PC-3 (cell line): ENCODE results near the gene UBASH3B. TPM values are rescaled to one million over a fixed set of nuclear protein-coding genes. Genes with fewer than 3 reads are reported as not detected.

Source experiments
- ATAC-seq: fragments of 200-7000 bp; cut with Tn5 transposase; 2 replicates; pipeline ENCODE4 v1.9.1; 2020; ENCODE audit warnings: mild to moderate bottlenecking, moderate library complexity
- BruUV-seq: library from RNA; stranded (reverse); fragments of 400-500 nt; replicated peaks from 2 replicates; lab custom pipeline; 2021; lab: Mats Ljungman, UMichigan
- CTCF ChIA-PET: fragments of 300-600 bp; sonication (Branson Sonifier 250); formaldehyde crosslinking; loops from one replicate; lab custom pipeline; 2022; ENCODE audit warnings: antibody characterized with exemption; lab: Charles Lee
- POLR2A ChIA-PET: fragments of 300-600 bp; sonication (Branson Sonifier 250); formaldehyde crosslinking; loops from one replicate; lab custom pipeline; 2022; ENCODE audit warnings: antibody characterized with exemption; ENCODE audit not compliant: unreplicated experiment; lab: Charles Lee
- DNase-seq: peaks from one replicate; pipeline ENCODE4 v3.0.0-alpha.2; 2015
- H2AFZ ChIP-seq: fragments of 300-600 bp; sonication (generic); 2 replicates; pipeline ENCODE4 v1.6.0; 2016; ENCODE audit warnings: antibody characterized with exemption, low read length
- H3F3A ChIP-seq: fragments of 300-600 bp; sonication (generic); one replicate; pipeline ENCODE4 v1.6.0; 2017; ENCODE audit warnings: antibody characterized with exemption, low read length, control low read depth, mild to moderate bottlenecking; ENCODE audit not compliant: unreplicated experiment
- H3K27ac ChIP-seq: fragments of 300-600 bp; sonication (generic); 2 replicates; pipeline ENCODE4 v1.5.1; 2016; ENCODE audit warnings: mild to moderate bottlenecking, low read length
- H3K27me3 ChIP-seq: fragments of 300-600 bp; sonication (generic); 2 replicates; pipeline ENCODE4 v1.6.1; 2016; ENCODE audit warnings: low read length, mixed read lengths
- H3K36me3 ChIP-seq: fragments of 300-600 bp; sonication (generic); 2 replicates; pipeline ENCODE4 v1.6.1; 2016; ENCODE audit warnings: low read depth, mixed run types, low read length, mixed read lengths
- H3K4me1 ChIP-seq: fragments of 300-600 bp; sonication (generic); 2 replicates; pipeline ENCODE4 v1.5.1; 2016; ENCODE audit warnings: low read length; ENCODE audit not compliant: insufficient read depth
- H3K4me2 ChIP-seq: fragments of 300-600 bp; sonication (generic); 2 replicates; pipeline ENCODE4 v1.6.0; 2016; ENCODE audit warnings: low read length
- H3K4me3 ChIP-seq: fragments of 300-600 bp; sonication (generic); 2 replicates; pipeline ENCODE4 v1.5.1; 2016; ENCODE audit warnings: mild to moderate bottlenecking, low read length, mixed read lengths
- H3K79me2 ChIP-seq: fragments of 300-600 bp; sonication (generic); 2 replicates; pipeline ENCODE4 v1.6.1; 2017; ENCODE audit warnings: low read length, mixed read lengths
- H3K9ac ChIP-seq: fragments of 300-600 bp; sonication (generic); 2 replicates; pipeline ENCODE4 v1.6.0; 2016; ENCODE audit warnings: mild to moderate bottlenecking, low read length
- H3K9me2 ChIP-seq: fragments of 300-600 bp; sonication (generic); replicated peaks from 2 replicates; pipeline ENCODE4 v1.6.1; 2016; ENCODE audit warnings: mixed run types, low read length, mixed read lengths
- H3K9me3 ChIP-seq: fragments of 300-600 bp; sonication (generic); 2 replicates; pipeline ENCODE4 v1.6.1; 2016; ENCODE audit warnings: low read length, mixed read lengths
- H4K20me1 ChIP-seq: fragments of 300-600 bp; sonication (generic); 2 replicates; pipeline ENCODE4 v1.6.1; 2016; ENCODE audit warnings: low read length, mixed read lengths
- CTCF ChIP-seq: fragments of 300-600 bp; sonication (generic); conservative IDR thresholded peaks from 2 replicates; pipeline ENCODE4 v1.5.1; 2017; ENCODE audit warnings: antibody characterized with exemption, low read depth, mild to moderate bottlenecking, low read length
- EZH2 ChIP-seq: fragments of 300-600 bp; sonication (generic); IDR thresholded peaks from one replicate; pipeline ENCODE4 v1.6.1; 2017; ENCODE audit warnings: antibody characterized with exemption, mild to moderate bottlenecking, low read length; ENCODE audit not compliant: unreplicated experiment
- EZH2phosphoT487 ChIP-seq: fragments of 300-600 bp; sonication (generic); IDR thresholded peaks from 2 replicates; pipeline ENCODE4 v1.6.1; 2018; ENCODE audit warnings: mild to moderate bottlenecking, antibody characterized with exemption, low read length, borderline replicate concordance
- intact Hi-C: fragments of 100-400 bp; cut with micrococcal nuclease; formaldehyde crosslinking; loops from 2 replicates; pipeline ENCODE4 v1.9.0; 2023
- total RNA-seq: library from RNA; depleted of rRNA; stranded (reverse); fragments of >200 nt; gene quantifications from 2 replicates; pipeline ENCODE4 v1.2.3, GENCODE V29; 2014

The UBASH3B gene
- total RNA-seq, 1 experiment from 2014 or later = 178 TPM

DNA sequence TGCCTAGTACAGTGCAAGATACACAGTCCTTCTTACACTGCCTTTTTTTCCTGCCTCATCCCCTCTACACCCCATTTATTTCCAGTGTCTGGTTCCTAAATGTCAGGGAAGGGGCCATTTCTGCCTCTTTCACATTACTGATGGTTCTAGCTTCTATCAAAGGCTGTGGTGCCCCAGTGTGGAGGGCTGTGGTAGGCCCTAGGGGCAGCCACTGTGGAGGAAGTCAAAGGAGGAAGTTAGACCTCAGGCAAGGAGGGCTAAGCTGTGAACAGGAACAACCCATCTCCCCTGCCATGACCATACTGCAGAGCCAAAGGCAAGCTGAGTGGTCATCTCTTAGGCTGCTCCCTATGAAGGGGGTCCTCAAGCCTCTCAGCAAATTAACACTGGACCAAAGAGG, 100.9 kb downstream of the UBASH3B start:
- H3F3A ChIP-seq = no peaks in the 10 kb centered on the region
- no peaks in the 10 kb centered on the region for H3K9me2 ChIP-seq
- ATAC-seq (no peak), DNase-seq (no peak)
- H3K27me3 ChIP-seq = no peaks in the 10 kb centered on the region
- no peaks in the 10 kb centered on the region for H3K79me2 ChIP-seq
- 0 out of 2 replicates have a peak, but pooled peaks have one; percentile 22 for TF ChIP-seq CTCF
- no peak for TF ChIP-seq EZH2phosphoT487
- no peak for TF ChIP-seq EZH2
- H2AFZ ChIP-seq = no peak overlapping the region
- H3K4me2 ChIP-seq = no peak overlapping the region
- CTCF ChIA-PET = interaction anchor here (1.6 kb wide), 1 partner anchor 100 kb away, joined by 6 read pairs; the partner anchor contains the start of gene UBASH3B
- H3K4me1 ChIP-seq = no peaks in the 10 kb centered on the region
- POLR2A ChIA-PET = no interaction called here
- no TSS peak for BruUV-seq
- no peaks in the 10 kb centered on the region for H4K20me1 ChIP-seq
- no peaks in the 10 kb centered on the region for H3K9me3 ChIP-seq
- no peak overlapping the region for H3K9ac ChIP-seq
- H3K36me3 ChIP-seq = no peaks in the 10 kb centered on the region
- no peak overlapping the region for H3K4me3 ChIP-seq
- no peak overlapping the region for H3K27ac ChIP-seq
- intact Hi-C loops = no loop called here

DNA sequence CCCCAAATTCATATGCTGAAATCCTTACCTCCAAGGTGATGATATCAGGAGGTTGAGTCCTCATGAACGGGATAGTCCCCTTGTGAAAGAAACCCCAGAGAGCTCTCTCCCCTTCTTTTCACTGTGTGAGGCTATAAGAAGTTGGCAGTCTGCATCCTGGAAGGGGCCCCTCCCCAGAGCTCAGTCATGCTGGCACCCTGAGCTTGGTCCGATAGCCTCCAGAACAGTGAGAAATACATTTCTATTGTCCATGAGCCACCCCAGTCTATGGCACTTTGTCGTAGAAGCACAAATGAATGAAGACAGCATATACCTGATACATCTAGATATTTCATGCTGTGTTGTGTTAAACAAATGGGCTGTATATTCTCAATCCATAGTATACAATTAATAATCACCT, 101.7 kb downstream of the UBASH3B start:
- Histone ChIP-seq H3K9me3 (no peaks in the 10 kb centered on the region), H3K9ac (no peak overlapping the region), H3F3A (no peaks in the 10 kb centered on the region), H3K36me3 (no peaks in the 10 kb centered on the region), H3K4me3 (no peak overlapping the region), H2AFZ (no peak overlapping the region), H3K27ac (no peak overlapping the region), H3K4me2 (no peak overlapping the region), H3K27me3 (no peaks in the 10 kb centered on the region), H3K79me2 (no peaks in the 10 kb centered on the region), H3K4me1 (no peaks in the 10 kb centered on the region), H3K9me2 (no peaks in the 10 kb centered on the region), H4K20me1 (no peaks in the 10 kb centered on the region)
- no TSS peak for BruUV-seq
- no peak for ATAC-seq
- CTCF ChIA-PET = no interaction called here
- DNase-seq = no peak
- intact Hi-C loops = no loop called here
- POLR2A ChIA-PET = no interaction called here
- no peak for TF ChIP-seq CTCF
- no peak for TF ChIP-seq EZH2
- TF ChIP-seq EZH2phosphoT487 = no peak

- TF ChIP-seq CTCF (no peak), EZH2phosphoT487 (no peak)
- Histone ChIP-seq H4K20me1 (no peaks in the 10 kb centered on the region), H3K27ac (no peak overlapping the region), H3K9me2 (no peaks in the 10 kb centered on the region), H3K9ac (no peak overlapping the region), H3K27me3 (no peaks in the 10 kb centered on the region), H2AFZ (no peak overlapping the region), H3F3A (no peaks in the 10 kb centered on the region), H3K4me1 (no peaks in the 10 kb centered on the region), H3K4me3 (no peak overlapping the region), H3K79me2 (no peaks in the 10 kb centered on the region), H3K36me3 (no peaks in the 10 kb centered on the region), H3K9me3 (no peaks in the 10 kb centered on the region), H3K4me2 (no peak overlapping the region)
- ChIA-PET POLR2A (no interaction called here), CTCF (interaction anchor here (0.8 kb wide), 1 partner anchor 129 kb away, joined by 4 read pairs; no protein-coding TSS in a partner anchor)
- DNase-seq = no peak
- ATAC-seq = no peak
- intact Hi-C loops = no loop called here
- BruUV-seq = no TSS peak
Observed at GRCh38 chr11:122758339-122758738, 102.8 kb downstream of the UBASH3B start.
